Stimulated activated CD4-positive, alpha-beta T cell treated with anti-CD3 and anti-CD28 coated beads, Interleukin-1b, Interleukin-23, amount 100 ng/mL, for 48 hours (primary cell): ENCODE measurements around the gene DHX35.

Source experiments
- DNase-seq: peaks from one replicate; pipeline ENCODE4 v3.0.0-alpha.2; 2020

Gene DHX35

GRCh38 chr20:39070484-39071231, 108.5 kb downstream of the DHX35 start:
- DNase-seq: no peak

- DNase-seq: no peak
Measured at GRCh38 chr20:39072132-39072531, 110.0 kb downstream of the DHX35 start.

- DNase-seq: no peak
Measured at GRCh38 chr20:39072653-39073052, 110.5 kb downstream of the DHX35 start.

- no peak for DNase-seq
Measured at GRCh38 chr20:39075731-39076130, 113.6 kb downstream of the DHX35 start.

- no peak for DNase-seq
Measured at GRCh38 chr20:39076958-39077357, 114.8 kb downstream of the DHX35 start.

- DNase-seq: no peak
Measured at GRCh38 chr20:39080326-39080725, 118.2 kb downstream of the DHX35 start.

- DNase-seq: peak; percentile 81
Measured at GRCh38 chr20:39081255-39081654, 119.1 kb downstream of the DHX35 start.

GRCh38 chr20:39082622-39083398, 120.7 kb downstream of the DHX35 start:
- no peak for DNase-seq

- DNase-seq: no peak
Measured at GRCh38 chr20:39083761-39084160, 121.6 kb downstream of the DHX35 start.

GRCh38 chr20:39089029-39089428, 126.9 kb downstream of the DHX35 start:
- no peak for DNase-seq
